ENCODE results near the gene LITAF.

DNA sequence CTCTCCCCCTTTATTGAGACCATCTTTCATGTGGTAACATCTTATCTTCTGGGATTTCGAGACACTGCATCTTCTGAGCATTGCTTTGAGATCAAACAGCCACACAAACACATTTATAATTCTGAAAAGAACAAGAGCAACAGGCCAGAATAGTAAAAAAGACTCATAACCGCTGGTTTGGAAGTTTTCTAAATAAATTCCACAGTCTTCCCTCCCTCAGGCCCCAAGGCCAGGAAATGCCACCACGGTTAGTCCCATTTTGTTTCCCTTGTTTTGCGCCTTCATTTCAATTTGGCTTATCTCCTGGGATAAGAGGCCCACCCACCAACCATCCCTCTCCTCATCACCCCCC is 25.3 kb downstream of the LITAF start:
- TF ChIP-seq, protein P1, sequence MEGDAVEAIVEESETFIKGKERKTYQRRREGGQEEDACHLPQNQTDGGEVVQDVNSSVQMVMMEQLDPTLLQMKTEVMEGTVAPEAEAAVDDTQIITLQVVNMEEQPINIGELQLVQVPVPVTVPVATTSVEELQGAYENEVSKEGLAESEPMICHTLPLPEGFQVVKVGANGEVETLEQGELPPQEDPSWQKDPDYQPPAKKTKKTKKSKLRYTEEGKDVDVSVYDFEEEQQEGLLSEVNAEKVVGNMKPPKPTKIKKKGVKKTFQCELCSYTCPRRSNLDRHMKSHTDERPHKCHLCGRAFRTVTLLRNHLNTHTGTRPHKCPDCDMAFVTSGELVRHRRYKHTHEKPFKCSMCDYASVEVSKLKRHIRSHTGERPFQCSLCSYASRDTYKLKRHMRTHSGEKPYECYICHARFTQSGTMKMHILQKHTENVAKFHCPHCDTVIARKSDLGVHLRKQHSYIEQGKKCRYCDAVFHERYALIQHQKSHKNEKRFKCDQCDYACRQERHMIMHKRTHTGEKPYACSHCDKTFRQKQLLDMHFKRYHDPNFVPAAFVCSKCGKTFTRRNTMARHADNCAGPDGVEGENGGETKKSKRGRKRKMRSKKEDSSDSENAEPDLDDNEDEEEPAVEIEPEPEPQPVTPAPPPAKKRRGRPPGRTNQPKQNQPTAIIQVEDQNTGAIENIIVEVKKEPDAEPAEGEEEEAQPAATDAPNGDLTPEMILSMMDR (IDR thresholded peaks at IDR 0.05) = no peak
- TF ChIP-seq RARB (CRISPR knock-in tag; IDR thresholded peaks at IDR 0.05) (no peak), POLR2A (IDR thresholded peaks at IDR 0.05; ENCODE audit: low read length) (no peak), HEYL (CRISPR knock-in tag; IDR thresholded peaks at IDR 0.05) (no peak), MAFK (IDR thresholded peaks at IDR 0.05; ENCODE audit: partially characterized antibody) (no peak)

Measured in A549 (cell line).